CD4-positive, alpha-beta T cell treated with Interleukin-12 subunit alpha and Interleukin-12 subunit beta, for 1 hour (primary cell): ENCODE measurements around the gene CIPC.
A peak's percentile ranks its signal among the peaks of the same experiment; 100 is the strongest.

Experiments used
- DNase-seq: peaks from one replicate; pipeline ENCODE4 v3.0.0-alpha.2; 2020

The CIPC gene

GRCh38 chr14:77097700-77098528 lies at the start of gene CIPC:
CIPC (plus strand) TSS chr14:77098258; CDS start chr14:77105709, 7,451 bp downstream.
- DNase-seq = peak; percentile 99

GRCh38 chr14:77051116-77051515 lies 46.9 kb upstream of the CIPC start:
- no peak for DNase-seq

GRCh38 chr14:77052281-77053044 lies 45.6 kb upstream of the CIPC start:
- no peak for DNase-seq

- peak; percentile 80 for DNase-seq
Observed at GRCh38 chr14:77053046-77053841, 44.8 kb upstream of the CIPC start.

GRCh38 chr14:77055306-77055705 lies 42.8 kb upstream of the CIPC start:
- DNase-seq = peak; percentile 39

GRCh38 chr14:77055981-77056380 lies 42.1 kb upstream of the CIPC start:
- DNase-seq = no peak

GRCh38 chr14:77058117-77058516 lies 39.9 kb upstream of the CIPC start:
- DNase-seq = no peak

- no peak for DNase-seq
Observed at GRCh38 chr14:77058785-77059184, 39.3 kb upstream of the CIPC start.

GRCh38 chr14:77059276-77059915 lies 38.7 kb upstream of the CIPC start:
- peak; percentile 41 for DNase-seq

GRCh38 chr14:77061630-77062257 lies 36.3 kb upstream of the CIPC start:
- no peak for DNase-seq

GRCh38 chr14:77062261-77062660 lies 35.8 kb upstream of the CIPC start:
- no peak for DNase-seq

- DNase-seq = no peak
Observed at GRCh38 chr14:77063571-77064171, 34.4 kb upstream of the CIPC start.

- DNase-seq = no peak
Observed at GRCh38 chr14:77064521-77065178, 33.4 kb upstream of the CIPC start.

GRCh38 chr14:77065851-77066577 lies 32.0 kb upstream of the CIPC start:
- DNase-seq = no peak

GRCh38 chr14:77066578-77067172 lies 31.4 kb upstream of the CIPC start:
- DNase-seq = no peak

- DNase-seq = peak; percentile 65
Observed at GRCh38 chr14:77067632-77068516, 30.2 kb upstream of the CIPC start.

GRCh38 chr14:77068517-77069200 lies 29.4 kb upstream of the CIPC start:
- DNase-seq = no peak

- DNase-seq = no peak
Observed at GRCh38 chr14:77069551-77069950, 28.5 kb upstream of the CIPC start.
